ENCODE measurements around the gene GALNS.

DNA sequence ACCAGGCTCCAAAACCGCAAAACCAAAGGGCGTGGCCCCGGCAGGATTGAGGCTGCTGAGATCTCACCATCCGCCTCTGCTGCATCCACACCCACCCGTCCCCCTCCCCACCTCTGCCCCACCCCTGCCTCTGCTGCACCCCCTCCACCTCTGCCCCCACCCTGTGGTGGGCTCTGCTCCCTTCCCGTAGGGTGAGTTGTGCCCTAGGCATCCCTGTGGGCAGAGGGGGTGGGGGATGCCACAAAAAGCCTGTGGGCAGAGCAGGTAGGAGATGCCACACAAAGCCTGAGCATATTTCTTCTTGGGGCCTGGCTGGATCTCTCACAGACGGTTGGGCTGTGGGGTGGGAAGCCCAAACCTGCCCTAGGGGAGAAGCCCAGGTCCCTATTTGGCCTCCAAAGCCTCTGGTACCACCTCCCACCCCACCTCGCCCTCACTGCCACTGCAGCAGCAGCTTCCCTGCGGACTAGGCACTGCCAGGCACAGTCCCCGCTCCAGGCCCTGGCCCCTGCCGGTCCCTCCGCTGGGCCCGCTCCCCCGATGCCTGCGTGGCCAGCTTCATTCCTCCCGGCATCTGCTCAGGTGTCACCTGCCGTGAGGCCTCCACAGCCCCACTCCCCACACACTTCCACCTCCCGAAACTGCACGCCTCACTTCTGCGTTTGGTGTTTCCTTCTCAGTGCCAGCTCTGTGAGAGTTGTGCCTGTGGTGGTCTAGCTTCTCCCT is 21.0 kb upstream of the GALNS start:
- TF ChIP-seq, protein P1, sequence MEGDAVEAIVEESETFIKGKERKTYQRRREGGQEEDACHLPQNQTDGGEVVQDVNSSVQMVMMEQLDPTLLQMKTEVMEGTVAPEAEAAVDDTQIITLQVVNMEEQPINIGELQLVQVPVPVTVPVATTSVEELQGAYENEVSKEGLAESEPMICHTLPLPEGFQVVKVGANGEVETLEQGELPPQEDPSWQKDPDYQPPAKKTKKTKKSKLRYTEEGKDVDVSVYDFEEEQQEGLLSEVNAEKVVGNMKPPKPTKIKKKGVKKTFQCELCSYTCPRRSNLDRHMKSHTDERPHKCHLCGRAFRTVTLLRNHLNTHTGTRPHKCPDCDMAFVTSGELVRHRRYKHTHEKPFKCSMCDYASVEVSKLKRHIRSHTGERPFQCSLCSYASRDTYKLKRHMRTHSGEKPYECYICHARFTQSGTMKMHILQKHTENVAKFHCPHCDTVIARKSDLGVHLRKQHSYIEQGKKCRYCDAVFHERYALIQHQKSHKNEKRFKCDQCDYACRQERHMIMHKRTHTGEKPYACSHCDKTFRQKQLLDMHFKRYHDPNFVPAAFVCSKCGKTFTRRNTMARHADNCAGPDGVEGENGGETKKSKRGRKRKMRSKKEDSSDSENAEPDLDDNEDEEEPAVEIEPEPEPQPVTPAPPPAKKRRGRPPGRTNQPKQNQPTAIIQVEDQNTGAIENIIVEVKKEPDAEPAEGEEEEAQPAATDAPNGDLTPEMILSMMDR (conservative IDR thresholded peaks at IDR 0.05) = no peak
- TF ChIP-seq EZH2 (IDR thresholded peaks at IDR 0.05; ENCODE audit: low read depth) = no peak
